Activated naive CD4-positive, alpha-beta T cell treated with anti-CD3 and anti-CD28 coated beads, Interleukin-2, amount 50 U/mL, for 72 hours (primary cell): ENCODE data around the gene SUMO4. TPM values are rescaled to one million over a fixed set of nuclear protein-coding genes. Genes with fewer than 3 reads are reported as not detected.

Source experiments
- ATAC-seq, 2 donors: fragments of 150-1000 bp; cut with Tn5 transposase; 2 replicates each; pipeline ENCODE4 v1.10.0; 2021; ENCODE audit warnings: mild to moderate bottlenecking in 2 of 2, moderate library complexity in 2 of 2
- DNase-seq, 2 donors: peaks; one replicate each; pipeline ENCODE4 v3.0.0; 2021 to 2022; ENCODE audit warnings: low spot score in 2 of 2
- H3K27ac Mint-ChIP-seq, 2 donors: one replicate each; pipeline ENCODE4 v1.8.0; 2022; ENCODE audit warnings: mild to moderate bottlenecking in 2 of 2, mixed read lengths in 2 of 2
- H3K36me3 Mint-ChIP-seq, 2 donors: one replicate each; pipeline ENCODE4 v1.8.0; 2022; ENCODE audit warnings: mixed read lengths in 2 of 2
- H3K9me3 Mint-ChIP-seq, 2 donors: one replicate each; pipeline ENCODE4 v1.8.0; 2022; ENCODE audit warnings: mixed read lengths in 2 of 2
- total RNA-seq, 2 donors: library from RNA; stranded (reverse); gene quantifications; one replicate each; pipeline ENCODE4 v1.2.3, GENCODE V29; 2022

The SUMO4 gene
- 10 to 100 TPM in 1 of 2 donors, 1 to 10 TPM in 1; 10.0 to 11.2 TPM for total RNA-seq

- H3K9me3 Mint-ChIP-seq, result peaks cover 0 to 4% of the 10 kb centered on the region in 2 donors
- H3K36me3 Mint-ChIP-seq, result peaks cover 37 to 77% of the 10 kb centered on the region in 2 donors
- peak within 1 kb of the TSS in 1 of 2 donors; percentile 67 for H3K27ac Mint-ChIP-seq
- DNase-seq (no peak), ATAC-seq (no peak)
Measured at GRCh38 chr6:149400050-149400449, at the start of gene SUMO4. SUMO4 (plus strand) TSS chr6:149400262; CDS start chr6:149400392, 130 bp downstream.

GRCh38 chr6:149354009-149354408, 46.1 kb upstream of the SUMO4 start:
- Mint-ChIP-seq H3K36me3 (peaks cover 0 to 23% of the 10 kb centered on the region in 2 donors), H3K9me3 (no peaks in the 10 kb centered on the region), H3K27ac (no peak overlapping the region)
- DNase-seq (no peak), ATAC-seq (no peak)

DNA sequence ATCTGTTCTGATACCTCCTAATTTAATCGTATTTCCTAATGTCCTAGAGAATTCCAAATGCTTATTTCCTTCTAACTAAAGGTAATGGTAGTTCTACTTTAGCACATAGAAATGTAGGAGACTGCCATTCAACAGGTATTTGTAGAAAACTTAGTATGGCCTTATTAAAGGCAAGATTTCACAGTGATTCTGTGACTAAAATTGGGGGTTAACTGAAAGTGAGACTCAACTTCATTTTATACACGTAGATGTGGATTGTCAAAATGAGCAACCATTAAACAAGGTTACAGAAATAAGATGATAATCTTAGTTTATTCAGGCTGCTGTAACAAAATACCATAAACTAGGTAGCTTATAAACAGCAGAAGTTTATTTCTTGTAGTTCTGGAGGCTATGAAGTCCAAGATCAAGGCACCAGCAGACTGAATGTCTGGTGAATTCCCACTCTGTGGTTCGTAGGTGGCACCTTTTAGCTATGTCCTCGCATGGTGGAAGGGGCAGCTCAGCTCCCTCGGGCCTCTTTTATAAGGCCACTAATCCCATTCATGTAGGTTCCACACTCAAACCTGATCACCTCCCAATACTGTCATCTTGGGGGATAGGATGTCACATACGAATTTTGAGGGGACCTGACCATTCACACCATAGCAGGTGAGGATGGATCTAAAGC, 43.8 kb upstream of the SUMO4 start:
- ATAC-seq (no peak), DNase-seq (no peak)
- peak overlapping the region in 1 of 2 donors; percentile 16 for H3K27ac Mint-ChIP-seq
- peaks cover 12 to 37% of the 10 kb centered on the region in 2 donors for H3K36me3 Mint-ChIP-seq
- H3K9me3 Mint-ChIP-seq, result peaks cover 0 to 4% of the 10 kb centered on the region in 2 donors

- peak overlapping the region; percentile 63 to 82 for H3K27ac Mint-ChIP-seq
- H3K36me3 Mint-ChIP-seq, result peaks cover 20 to 43% of the 10 kb centered on the region in 2 donors
- peaks cover 7 to 9% of the 10 kb centered on the region in 2 donors for H3K9me3 Mint-ChIP-seq
Measured at GRCh38 chr6:149357726-149358538, 42.1 kb upstream of the SUMO4 start.

DNA sequence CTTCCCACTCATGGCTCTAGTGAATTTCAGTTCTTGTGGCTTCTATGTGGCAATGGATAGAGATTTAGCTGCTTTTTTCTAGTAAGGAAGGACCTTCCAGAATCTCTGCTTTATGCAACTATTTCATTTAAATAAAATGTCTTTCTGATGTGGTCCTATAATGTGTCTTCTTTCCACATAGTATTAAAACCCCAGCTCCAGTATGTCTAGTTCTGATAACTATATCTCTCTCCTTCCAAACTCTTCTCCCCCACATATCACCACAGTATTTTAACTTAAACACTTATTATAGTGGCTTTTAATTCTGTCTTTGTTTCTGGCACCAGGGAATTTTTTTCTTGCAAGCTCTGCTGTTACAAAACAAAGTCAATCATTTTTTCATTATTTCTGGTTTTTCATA, 40.6 kb upstream of the SUMO4 start:
- H3K27ac Mint-ChIP-seq, result peak overlapping the region; percentile 79 to 82
- H3K36me3 Mint-ChIP-seq, result peaks cover 26 to 45% of the 10 kb centered on the region in 2 donors
- ATAC-seq (no peak), DNase-seq (no peak)
- H3K9me3 Mint-ChIP-seq, result peaks cover 7 to 9% of the 10 kb centered on the region in 2 donors

More at GRCh38 chr6:149357726-149358538, 42.1 kb upstream of the SUMO4 start:
- ATAC-seq, result no peak
- no peak for DNase-seq

DNA sequence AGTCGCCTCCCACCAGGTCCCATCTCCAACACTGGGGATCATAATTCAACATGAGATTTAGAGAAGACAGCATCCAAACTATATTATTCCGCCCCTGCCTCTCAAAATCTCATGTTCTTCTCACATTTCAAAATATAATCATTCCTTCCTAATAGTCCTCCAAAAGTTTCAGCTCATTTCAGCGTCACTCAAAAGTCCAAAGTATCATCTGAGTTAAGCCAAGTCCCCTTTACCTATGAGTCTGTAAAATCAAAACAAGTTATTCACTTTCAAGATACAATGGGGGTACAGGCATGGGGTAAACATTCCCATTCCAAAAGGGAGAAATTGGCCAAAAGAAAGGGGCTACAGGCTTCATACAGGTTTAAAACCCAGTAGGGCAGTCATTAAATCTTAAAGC, 39.5 kb upstream of the SUMO4 start:
- Mint-ChIP-seq H3K27ac (peak overlapping the region; percentile 22 to 43), H3K9me3 (peaks cover 7 to 9% of the 10 kb centered on the region in 2 donors), H3K36me3 (peaks cover 26 to 45% of the 10 kb centered on the region in 2 donors)
- no peak for ATAC-seq
- DNase-seq, result no peak

DNA sequence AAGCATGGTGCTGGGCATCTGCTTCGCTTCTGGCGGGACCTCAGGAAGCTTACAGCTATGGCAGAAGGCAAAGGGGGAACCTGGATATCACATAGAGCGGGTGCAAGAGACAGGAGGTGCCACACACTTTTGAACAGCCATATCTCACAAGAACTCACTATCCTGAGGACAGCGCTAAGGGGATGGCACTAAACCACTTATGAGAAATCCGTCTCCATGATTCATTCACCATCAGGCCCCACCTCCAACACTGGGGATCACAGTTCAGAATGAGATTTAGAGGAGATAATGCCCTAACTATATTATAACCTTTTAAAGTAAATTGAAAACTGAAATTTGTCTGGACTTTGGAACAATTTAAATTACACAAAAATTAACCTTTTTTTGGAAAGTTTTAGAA, 37.8 kb upstream of the SUMO4 start:
- peaks cover 26 to 45% of the 10 kb centered on the region in 2 donors for H3K36me3 Mint-ChIP-seq
- H3K9me3 Mint-ChIP-seq, result peaks cover 7 to 9% of the 10 kb centered on the region in 2 donors
- DNase-seq (no peak), ATAC-seq (peak; percentile 46 to 81)
- H3K27ac Mint-ChIP-seq, result peak overlapping the region; percentile 43 to 70

- Mint-ChIP-seq H3K27ac (peak overlapping the region; percentile 43 to 75), H3K9me3 (peaks cover 7 to 9% of the 10 kb centered on the region in 2 donors), H3K36me3 (peaks cover 26 to 45% of the 10 kb centered on the region in 2 donors)
- no peak for DNase-seq
- ATAC-seq, result peak; percentile 24 to 57
Measured at GRCh38 chr6:149363154-149363553, 36.9 kb upstream of the SUMO4 start.

- DNase-seq (no peak), ATAC-seq (no peak)
- peaks cover 7 to 9% of the 10 kb centered on the region in 2 donors for H3K9me3 Mint-ChIP-seq
- H3K36me3 Mint-ChIP-seq, result peaks cover 26 to 37% of the 10 kb centered on the region in 2 donors
- H3K27ac Mint-ChIP-seq, result peak overlapping the region; percentile 3 to 73
Measured at GRCh38 chr6:149364557-149364956, 35.5 kb upstream of the SUMO4 start.

GRCh38 chr6:149365197-149365596, 34.9 kb upstream of the SUMO4 start:
- Mint-ChIP-seq H3K27ac (peak overlapping the region in 1 of 2 donors; percentile 18), H3K9me3 (peaks cover 7% of the 10 kb centered on the region in 2 donors)
- ATAC-seq, result no peak

GRCh38 chr6:149366267-149366921, 33.7 kb upstream of the SUMO4 start:
- Mint-ChIP-seq H3K27ac (peak overlapping the region in 1 of 2 donors; percentile 15), H3K36me3 (peaks cover 18 to 32% of the 10 kb centered on the region in 2 donors), H3K9me3 (peaks cover 5 to 7% of the 10 kb centered on the region in 2 donors)
- peak; percentile 41 to 57 for ATAC-seq
- no peak for DNase-seq

More at GRCh38 chr6:149365197-149365596, 34.9 kb upstream of the SUMO4 start:
- no peak for DNase-seq
- H3K36me3 Mint-ChIP-seq, result peaks cover 23 to 36% of the 10 kb centered on the region in 2 donors

GRCh38 chr6:149368065-149368464, 32.0 kb upstream of the SUMO4 start:
- peaks cover 10 to 31% of the 10 kb centered on the region in 2 donors for H3K36me3 Mint-ChIP-seq
- peak; percentile 89 to 93 for ATAC-seq

GRCh38 chr6:149371154-149371553, 28.9 kb upstream of the SUMO4 start:
- DNase-seq, result no peak
- ATAC-seq, result no peak
- no peak overlapping the region for H3K27ac Mint-ChIP-seq
- no peaks in the 10 kb centered on the region for H3K9me3 Mint-ChIP-seq
- peaks cover 14 to 47% of the 10 kb centered on the region in 2 donors for H3K36me3 Mint-ChIP-seq

More at GRCh38 chr6:149368065-149368464, 32.0 kb upstream of the SUMO4 start:
- no peaks in the 10 kb centered on the region for H3K9me3 Mint-ChIP-seq
- no peak overlapping the region for H3K27ac Mint-ChIP-seq
- DNase-seq, result no peak

GRCh38 chr6:149372062-149372461, 28.0 kb upstream of the SUMO4 start:
- DNase-seq, result no peak
- Mint-ChIP-seq H3K9me3 (no peaks in the 10 kb centered on the region), H3K27ac (no peak overlapping the region), H3K36me3 (peaks cover 19 to 56% of the 10 kb centered on the region in 2 donors)
- no peak for ATAC-seq

DNA sequence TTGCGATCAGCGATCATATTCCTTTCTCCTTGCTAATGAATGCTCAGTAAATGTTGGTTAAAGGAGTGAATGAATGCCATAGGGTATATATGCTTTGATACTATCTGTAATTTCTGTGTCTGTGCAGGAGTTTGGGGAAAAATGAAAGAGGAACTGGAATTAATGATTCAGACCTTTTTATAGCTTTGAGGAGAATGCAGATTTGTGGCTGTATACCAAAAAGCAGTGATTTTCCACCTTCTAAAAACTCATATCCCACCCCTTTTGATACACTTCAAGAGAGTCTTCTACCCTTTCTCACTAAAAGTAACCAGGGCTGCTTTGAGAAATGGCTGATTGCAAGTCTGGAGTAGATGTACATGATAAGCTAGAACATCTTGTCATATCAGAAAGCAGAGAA, 26.6 kb upstream of the SUMO4 start:
- Mint-ChIP-seq H3K9me3 (peaks cover 0 to 1% of the 10 kb centered on the region in 2 donors), H3K36me3 (peaks cover 25 to 66% of the 10 kb centered on the region in 2 donors), H3K27ac (peak overlapping the region in 1 of 2 donors; percentile 3)
- DNase-seq (no peak), ATAC-seq (peak; percentile 27 to 61)

GRCh38 chr6:149379977-149380376, 20.1 kb upstream of the SUMO4 start:
- Mint-ChIP-seq H3K36me3 (peaks cover 39 to 92% of the 10 kb centered on the region in 2 donors), H3K27ac (peak overlapping the region; percentile 41 to 96)

More at GRCh38 chr6:149379977-149380376, 20.1 kb upstream of the SUMO4 start:
- no peak for DNase-seq
- peaks cover 4 to 9% of the 10 kb centered on the region in 2 donors for H3K9me3 Mint-ChIP-seq
- no peak for ATAC-seq
